Inflammatory macrophage treated with lipopolysaccharide for 1 hour (primary cell): Measurements from ENCODE around the gene ICAM1.

Source experiments
- DNase-seq, 2 donors: peaks; one replicate each; pipeline ENCODE4 v3.0.0-alpha.2; 2020 to 2022

ICAM1 gene

DNA sequence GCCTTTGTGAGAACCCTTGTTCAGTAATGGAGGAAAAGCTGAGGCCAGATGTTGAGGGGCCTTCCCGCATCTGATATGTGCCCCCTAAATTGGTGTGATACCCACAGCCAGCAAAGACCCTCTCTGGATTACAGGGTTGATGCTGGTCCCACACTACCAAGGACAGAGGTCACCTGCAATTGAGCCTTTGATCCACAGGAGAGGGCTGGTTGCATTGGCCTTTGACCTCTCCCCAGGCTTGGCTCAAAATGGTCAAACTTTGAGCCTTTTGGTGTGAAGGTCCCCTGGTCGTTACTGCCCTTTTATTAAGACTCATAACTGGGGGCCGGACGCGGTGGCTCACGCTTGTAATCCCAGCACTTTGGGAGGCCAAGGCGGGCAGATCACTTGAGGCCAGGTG, 27.3 kb upstream of the ICAM1 start:
- no peak for DNase-seq

GRCh38 chr19:10245189-10245939, 25.6 kb upstream of the ICAM1 start:
- no peak for DNase-seq

GRCh38 chr19:10246511-10246910, 24.4 kb upstream of the ICAM1 start:
- DNase-seq: no peak

DNA sequence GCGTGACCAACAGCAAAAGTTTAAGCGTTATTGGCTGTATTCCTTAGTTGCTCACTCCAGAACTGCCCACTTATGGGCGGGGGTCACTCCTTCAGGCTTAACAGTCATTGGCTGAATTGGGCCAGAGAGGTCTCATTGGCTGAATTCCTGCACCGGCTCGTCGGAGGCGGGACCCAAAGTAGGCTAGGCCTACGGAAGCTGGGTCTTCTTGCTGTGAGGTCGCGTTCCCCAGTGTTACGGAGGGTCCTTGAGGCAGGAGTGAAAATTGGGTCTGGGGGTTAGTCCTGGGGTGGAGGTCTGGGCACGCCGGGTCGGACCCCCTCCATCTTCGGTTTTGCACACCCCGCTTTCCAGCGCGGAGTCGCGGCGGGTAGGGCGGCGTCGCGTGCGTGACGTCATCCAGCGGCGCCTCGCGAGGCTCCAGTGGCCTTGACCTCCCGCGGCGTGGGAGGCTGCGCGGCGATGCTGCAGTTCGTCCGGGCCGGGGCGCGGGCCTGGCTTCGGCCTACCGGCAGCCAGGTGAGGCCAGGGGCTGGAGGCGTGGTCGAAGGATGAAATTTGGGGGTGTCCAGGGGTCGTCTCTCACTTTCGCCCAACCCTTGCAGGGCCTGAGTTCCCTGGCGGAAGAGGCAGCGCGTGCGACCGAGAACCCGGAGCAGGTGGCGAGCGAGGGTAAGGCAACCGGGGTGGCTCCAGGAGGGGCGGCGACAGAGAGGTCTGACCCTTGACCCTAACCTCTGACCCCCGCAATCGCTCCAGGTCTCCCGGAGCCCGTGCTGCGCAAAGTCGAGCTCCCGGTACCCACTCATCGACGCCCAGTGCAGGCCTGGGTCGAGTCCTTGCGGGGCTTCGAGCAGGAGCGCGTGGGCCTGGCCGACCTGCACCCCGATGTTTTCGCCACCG, 18.9 kb upstream of the ICAM1 start, which contains the start of gene MRPL4:
MRPL4 (plus strand) TSS at position 423 of the 903 bp plus-strand sequence; CDS start at position 463, 40 bp downstream.
- peak; percentile 97 to 99 for DNase-seq

- no peak for DNase-seq
These were observed 18.2 kb upstream of the ICAM1 start for GRCh38 chr19:10252707-10253106.

- DNase-seq: no peak
These were observed 16.7 kb upstream of the ICAM1 start for GRCh38 chr19:10254244-10254643.

DNA sequence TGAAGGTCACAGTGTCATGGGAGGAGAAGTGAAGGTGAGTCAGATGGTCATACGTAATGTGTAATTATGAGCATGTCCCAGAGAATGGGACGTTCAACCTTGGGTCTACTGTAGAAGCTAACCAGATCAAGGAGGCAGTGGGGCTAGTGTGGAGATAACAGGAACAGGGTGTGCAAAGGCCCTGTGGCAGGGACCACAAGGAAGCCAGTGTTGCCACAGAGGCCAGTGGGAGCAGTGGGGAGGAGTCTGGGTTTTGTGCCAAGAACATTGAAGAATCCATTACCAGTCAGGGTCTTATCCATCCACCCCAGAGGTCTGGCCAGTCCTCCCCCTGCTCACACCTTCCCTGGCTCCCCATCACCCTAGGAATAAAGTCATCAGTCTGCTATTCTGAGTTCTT, 15.6 kb upstream of the ICAM1 start:
- DNase-seq: no peak

GRCh38 chr19:10256551-10256950, 14.4 kb upstream of the ICAM1 start:
- no peak for DNase-seq

- DNase-seq: no peak
These were observed 13.8 kb upstream of the ICAM1 start for GRCh38 chr19:10256970-10257615.

DNA sequence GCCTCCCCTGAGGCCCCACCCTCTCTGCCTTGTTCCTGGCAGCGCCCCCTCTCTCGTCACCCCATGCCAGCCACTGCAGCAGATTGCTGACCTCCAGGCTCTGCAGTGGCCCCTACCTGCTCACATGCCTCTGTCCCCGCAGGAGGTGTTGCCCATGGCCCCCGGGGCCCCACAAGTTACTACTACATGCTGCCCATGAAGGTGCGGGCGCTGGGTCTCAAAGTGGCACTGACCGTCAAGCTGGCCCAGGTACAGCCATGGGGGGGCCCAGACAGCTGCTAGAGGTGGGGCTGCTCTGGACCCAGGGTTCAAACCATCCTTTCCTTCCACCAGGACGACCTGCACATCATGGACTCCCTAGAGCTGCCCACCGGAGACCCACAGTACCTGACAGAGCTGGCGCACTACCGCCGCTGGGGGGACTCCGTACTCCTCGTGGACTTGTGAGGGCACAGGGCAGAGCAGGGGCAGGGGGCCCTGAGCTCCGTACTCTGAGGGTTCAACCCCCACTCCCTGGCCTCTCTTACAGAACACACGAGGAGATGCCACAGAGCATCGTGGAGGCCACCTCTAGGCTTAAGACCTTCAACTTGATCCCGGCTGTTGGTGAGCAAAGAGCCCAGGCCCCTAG, 12.7 kb upstream of the ICAM1 start:
- DNase-seq: no peak

DNA sequence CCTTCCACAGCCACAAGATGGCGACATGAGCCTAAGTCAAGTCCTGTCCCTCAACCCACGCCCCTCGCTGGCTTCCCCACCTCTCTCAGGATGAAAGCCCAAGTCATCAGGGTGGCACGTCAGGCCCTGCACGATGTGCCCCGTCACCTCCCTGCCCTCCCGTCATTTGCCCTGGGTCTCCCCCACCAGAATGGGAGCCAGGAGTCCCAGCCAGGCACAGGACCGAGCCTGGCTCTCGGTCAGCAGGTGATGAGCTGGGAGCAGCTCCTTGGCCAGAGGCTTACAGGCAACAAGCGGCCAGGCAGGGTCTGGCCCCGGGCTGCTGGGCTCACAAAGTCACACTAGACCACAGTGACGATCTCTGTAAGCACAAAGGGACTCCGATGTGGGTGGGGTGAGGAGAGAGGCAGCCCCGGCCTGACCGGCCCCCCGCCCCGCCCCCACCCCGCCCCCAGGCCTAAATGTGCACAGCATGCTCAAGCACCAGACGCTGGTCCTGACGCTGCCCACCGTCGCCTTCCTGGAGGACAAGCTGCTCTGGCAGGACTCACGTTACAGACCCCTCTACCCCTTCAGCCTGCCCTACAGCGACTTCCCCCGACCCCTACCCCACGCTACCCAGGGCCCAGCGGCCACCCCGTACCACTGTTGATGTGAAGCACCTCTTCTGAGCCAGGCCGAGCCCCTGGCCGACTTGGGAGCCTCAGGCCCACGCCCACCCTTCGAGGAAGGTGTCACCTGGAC, 11.6 kb upstream of the ICAM1 start:
- peak; percentile 91 to 95 for DNase-seq

DNA sequence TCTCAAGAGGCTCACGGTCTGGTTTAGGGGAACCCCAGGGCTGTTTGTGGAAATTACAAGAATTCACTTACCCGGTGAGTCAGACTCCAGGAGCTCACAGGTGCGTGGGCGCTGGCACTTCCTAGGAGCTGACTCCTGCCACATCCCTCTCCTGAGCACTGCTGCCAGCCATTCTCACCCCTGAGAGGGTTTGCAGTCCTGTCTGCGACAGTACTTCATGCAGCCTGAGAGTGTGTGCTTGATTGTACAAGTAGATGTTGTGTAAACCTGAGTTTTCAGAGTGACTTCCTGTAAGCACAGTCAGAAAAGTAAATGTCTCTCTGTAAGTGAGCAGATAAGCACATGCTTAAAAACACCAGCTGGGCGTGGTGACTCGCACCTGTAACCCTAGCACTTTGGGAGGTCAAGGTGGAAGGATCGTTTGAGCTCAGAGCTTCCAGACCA, 10.8 kb upstream of the ICAM1 start:
- peak in 1 of 2 donors; percentile 83 for DNase-seq

DNA sequence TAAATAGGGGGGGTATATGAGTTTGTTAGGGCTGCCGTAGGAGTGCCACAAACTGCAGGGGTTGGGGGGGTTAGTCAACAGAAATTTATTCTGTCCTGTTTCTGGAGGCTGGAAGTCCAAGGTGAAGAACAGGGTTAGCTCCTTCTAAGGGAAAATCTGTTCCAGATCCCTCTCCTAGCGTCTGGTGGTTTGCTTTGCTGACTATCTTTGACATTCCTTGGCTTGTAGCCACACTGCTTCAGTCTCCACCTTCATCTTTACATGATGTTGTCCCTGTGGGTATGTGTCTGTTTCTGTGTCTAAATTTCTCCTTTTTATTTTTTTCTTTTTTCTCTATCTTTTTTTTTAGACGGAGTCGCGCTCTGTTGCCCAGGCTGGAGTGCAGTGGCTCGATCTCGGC, 8.1 kb upstream of the ICAM1 start:
- no peak for DNase-seq

DNA sequence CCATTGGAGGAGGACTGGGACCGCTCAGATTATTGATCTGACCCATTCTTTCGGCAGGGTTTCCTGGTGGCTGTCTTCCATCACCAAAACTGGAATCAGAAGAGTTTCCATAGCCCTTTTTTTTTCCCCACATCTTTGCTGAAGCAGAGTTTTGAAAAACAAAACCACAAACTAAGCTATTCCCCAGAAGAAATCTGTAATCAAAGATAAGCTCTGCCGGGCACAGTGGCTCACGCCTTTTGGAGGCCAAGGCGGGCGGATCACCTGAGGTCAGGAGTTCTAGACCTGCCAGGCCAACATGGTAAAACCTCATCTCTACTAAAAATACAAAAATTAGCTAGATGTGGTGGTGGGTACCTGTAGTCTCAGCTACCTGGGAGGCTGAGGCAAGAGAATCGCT, 4.2 kb upstream of the ICAM1 start:
- no peak for DNase-seq

DNA sequence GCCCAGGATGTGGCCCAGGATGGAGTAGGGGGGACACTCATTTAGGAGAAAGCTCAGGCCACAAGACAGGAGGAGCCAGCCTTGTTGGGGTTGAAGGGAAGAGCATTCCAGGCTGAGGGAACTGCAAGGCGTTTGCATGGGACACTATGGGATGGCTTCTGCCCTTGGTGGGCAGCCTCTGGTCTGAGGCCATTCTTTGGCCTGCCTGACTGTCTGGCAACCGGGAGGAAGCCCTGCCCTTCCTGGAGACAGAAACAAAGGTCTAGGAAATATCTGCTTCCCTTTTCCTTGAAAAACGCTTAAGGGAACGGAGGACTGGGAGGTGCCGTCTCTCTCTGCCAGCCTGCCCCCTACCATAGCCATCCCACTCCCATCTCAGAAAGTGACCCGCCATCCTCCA, 2.8 kb upstream of the ICAM1 start:
- DNase-seq: no peak

- DNase-seq: peak; percentile 98 to 99
These were observed 1.4 kb upstream of the ICAM1 start for GRCh38 chr19:10269333-10270179.

DNA sequence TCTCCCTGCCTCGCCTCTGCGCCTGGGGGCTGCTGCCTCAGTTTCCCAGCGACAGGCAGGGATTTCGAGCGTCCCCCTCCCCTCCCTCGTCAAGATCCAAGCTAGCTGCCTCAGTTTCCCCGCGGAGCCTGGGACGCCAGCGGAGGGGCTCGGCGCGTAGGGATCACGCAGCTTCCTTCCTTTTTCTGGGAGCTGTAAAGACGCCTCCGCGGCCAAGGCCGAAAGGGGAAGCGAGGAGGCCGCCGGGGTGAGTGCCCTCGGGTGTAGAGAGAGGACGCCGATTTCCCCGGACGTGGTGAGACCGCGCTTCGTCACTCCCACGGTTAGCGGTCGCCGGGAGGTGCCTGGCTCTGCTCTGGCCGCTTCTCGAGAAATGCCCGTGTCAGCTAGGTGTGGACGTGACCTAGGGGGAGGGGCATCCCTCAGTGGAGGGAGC, 722 bp upstream of the ICAM1 start:
- peak; percentile 94 for DNase-seq

GRCh38 chr19:10271543-10272086, 695 bp downstream of the ICAM1 start:
- peak; percentile 89 to 92 for DNase-seq

GRCh38 chr19:10274589-10274988, 3.7 kb downstream of the ICAM1 start:
- DNase-seq: no peak

GRCh38 chr19:10277795-10278589, 7.1 kb downstream of the ICAM1 start:
- peak in 1 of 2 donors; percentile 62 for DNase-seq
